Myocyte (in vitro differentiated cells): ENCODE measurements around the gene KLC3. TPM values are rescaled to one million over a fixed set of nuclear protein-coding genes. Genes with fewer than 3 reads are reported as not detected.
A peak's percentile ranks its signal among the peaks of the same experiment; 100 is the strongest.
"Not testable (repeated sequence)": the region's sequence is repeated elsewhere in the genome, so short reads cannot be mapped to it uniquely, and the experiment has no call there.

Experiments
- DNase-seq: peaks from one replicate; pipeline ENCODE4 v3.0.0-alpha.2; 2012; ENCODE audit warnings: low read depth
- polyA plus RNA-seq: library from polyadenylated mRNA; unstranded; fragments of >200 nt; gene quantifications from one replicate; pipeline ENCODE4 v1.2.1, GENCODE V29; 2012; ENCODE audit warnings: missing spikeins
- total RNA-seq: library from RNA; depleted of rRNA; stranded (reverse); fragments of >200 nt; gene quantifications from 2 replicates; pipeline ENCODE4 v1.2.3, GENCODE V29; 2014

KLC3 gene
- total RNA-seq: not detected in 2 replicates
- 0.09 TPM for polyA plus RNA-seq

DNA sequence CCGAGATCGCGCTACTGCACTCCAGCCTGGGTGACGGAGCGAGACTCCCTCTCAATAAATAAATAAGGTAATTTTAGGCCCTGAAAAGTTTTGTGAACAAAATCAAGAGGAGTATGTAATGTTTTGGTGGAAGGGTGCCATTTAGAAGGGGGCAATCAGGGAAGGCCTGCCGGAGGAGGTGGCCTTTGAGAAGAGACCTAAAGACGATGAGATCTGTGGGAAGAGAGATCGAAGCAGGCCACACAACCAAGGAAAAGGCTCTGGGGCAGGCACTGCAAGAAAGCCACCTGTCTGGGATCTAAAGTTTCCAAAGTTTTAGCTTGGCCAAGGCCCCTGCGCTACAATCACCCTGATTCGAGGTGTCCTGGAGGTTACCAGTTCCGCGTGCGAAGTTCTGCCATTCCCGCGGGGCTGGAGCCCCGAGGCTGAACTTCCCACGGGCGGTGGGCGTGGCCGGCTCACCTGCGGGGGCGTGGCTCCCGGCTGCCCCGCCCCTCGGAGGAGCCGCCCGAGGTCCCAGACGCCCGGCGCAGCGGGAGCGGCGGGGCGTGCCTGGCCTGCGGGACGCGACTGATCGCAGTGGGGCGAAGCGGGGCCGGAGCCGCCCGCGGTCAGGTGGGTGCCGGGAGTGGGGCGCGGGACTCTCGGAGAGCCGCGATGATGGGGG is at the start of gene KLC3:
TSS of gene KLC3 (plus strand) at position 519 of the 667 bp plus-strand sequence. CDS start 4,792 bp downstream, outside the sequence.
- no peak for DNase-seq

- no peak for DNase-seq
Measured at GRCh38 chr19:45291834-45292233, 48.7 kb upstream of the KLC3 start.

DNA sequence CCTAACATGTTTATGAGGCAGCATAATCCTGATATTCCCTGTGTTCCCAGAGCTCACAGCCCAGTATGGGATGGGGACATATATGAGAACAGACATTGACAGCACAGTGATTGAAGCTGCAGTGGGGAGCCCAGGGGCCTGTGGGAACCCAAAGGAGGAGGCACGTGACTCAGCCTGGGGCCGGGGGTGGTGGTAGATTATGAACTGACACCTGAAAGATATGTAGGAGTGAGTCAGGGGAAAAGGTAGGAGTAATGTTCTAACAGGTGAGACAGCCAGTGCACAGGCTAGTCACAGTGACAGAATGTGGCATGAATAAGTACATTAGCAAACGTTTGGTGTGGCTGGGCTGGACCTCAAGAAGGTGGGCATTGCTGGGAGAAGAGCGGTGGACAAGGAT is 46.9 kb upstream of the KLC3 start:
- DNase-seq: no peak

DNA sequence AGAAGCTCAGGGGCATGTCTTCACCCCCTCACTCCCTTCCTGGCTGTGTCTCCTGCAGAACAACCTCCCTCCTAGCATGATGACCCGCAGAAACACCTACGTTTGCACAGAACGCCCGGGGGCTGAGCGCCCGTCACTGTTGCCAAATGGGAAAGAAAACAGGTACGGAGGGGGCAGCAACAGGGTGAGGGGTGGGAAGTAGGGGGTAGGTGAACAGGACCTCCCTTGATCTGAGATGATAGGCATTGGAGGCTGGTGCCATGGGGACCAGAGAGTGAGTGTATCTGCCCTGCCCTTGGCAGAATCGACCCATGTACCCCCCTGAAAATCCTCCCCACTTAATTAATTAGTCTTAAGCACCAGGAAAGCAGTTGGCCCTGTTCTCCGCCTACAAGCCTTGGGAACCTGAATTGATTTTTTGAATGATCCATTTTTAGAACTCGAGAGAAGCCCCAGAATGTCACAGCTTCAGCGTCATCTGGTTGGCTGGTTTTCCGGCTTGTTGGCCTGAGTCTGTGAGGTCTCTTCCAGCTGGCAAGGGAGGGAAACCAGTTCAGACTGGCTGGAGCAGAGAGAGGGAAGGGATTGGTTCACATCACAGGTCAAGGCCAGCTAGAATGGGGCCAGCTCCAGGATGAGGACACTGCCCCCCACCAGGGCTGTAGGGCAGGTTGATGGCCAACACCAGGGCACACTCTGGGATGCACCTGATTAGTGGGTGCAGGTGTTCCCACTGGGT is 46.1 kb upstream of the KLC3 start:
- peak; percentile 36 for DNase-seq

GRCh38 chr19:45295873-45296272 is 44.7 kb upstream of the KLC3 start:
- no peak for DNase-seq

DNA sequence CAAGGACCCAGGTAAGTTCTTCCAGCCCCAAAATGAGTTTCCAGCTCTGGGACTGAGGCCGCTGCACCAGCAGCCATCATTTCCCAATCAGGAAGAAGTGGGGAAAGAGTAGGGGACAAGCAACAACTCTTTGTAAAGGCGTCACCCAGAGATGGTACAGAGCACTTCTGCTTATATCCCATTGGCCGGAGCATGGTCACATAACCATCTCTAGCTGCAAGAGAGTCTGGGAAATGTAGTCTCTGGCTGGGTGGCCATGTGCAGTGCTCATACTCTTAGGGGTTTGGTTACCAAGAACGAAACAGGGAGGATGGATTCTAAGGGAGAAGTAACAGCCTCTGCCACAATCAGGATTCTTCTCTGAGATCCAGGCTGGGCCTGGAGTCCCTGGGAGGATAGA is 44.2 kb upstream of the KLC3 start:
- DNase-seq: no peak

- no peak for DNase-seq
Measured at GRCh38 chr19:45297674-45298073, 42.9 kb upstream of the KLC3 start.

GRCh38 chr19:45298264-45298663 is 42.3 kb upstream of the KLC3 start:
- no peak for DNase-seq

GRCh38 chr19:45299719-45300118 is 40.8 kb upstream of the KLC3 start:
- DNase-seq: no peak

GRCh38 chr19:45302416-45302815 is 38.1 kb upstream of the KLC3 start:
- no peak for DNase-seq

DNA sequence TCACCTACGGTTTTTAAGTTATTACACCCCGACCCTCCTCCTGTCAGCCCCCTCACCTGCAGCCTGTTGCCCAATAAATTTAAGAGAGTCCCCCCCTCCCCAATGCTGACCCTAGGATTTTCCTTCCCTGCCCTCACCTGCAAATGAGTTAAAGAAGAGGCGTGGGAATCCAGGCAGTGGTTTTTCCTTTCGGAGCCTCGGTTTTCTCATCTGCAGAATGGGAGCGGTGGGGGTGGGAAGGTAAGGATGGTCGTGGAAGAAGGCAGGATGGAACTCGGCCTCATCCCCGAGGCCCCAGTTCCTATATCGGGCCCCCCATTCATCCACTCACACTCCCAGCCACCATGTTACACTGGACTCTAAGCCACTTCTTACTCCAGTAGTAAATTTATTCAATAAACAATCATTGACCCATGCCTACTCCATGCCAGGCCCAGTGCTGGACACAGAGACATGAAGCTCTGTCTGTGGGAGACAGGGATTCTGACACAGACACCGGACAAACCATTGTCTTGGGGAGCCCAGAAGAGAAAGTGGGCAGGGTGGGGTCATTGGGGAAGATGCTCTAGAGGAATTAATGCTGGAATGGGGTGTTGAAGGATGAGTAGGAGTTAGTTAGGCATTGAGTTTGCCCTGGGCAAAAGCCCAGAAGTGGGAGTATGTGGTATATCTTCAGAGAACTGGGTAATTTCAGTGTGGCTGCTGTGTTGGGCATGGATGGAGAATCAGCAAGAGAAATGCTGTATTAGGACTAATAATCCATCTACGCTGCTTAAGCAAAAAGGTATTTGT is 37.1 kb upstream of the KLC3 start:
- no peak for DNase-seq

GRCh38 chr19:45304141-45304926 is 36.2 kb upstream of the KLC3 start:
- DNase-seq: no peak

GRCh38 chr19:45305007-45305406 is 35.5 kb upstream of the KLC3 start:
- peak; percentile 75 for DNase-seq

GRCh38 chr19:45305421-45305820 is 35.1 kb upstream of the KLC3 start:
- DNase-seq: peak; percentile 44

DNA sequence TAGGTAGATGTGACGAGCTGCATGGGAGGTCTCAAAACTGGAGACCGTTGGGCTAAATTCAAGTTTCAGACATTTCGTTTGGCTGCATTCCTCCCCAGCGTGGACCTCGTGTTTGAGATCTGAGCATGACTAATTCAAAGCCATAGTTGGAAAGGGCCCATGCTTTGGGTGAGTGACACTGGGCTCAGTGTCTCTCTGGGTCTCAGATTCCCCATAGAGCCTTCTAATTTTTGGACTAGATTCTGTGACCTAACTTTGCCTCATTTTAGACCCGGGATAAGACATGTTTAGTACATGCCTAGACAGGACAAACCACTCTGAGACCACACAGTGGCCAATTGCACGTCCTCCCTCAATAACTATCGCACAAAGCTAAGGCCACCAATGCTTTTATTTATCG is 34.5 kb upstream of the KLC3 start:
- peak; percentile 38 for DNase-seq

- peak; percentile 85 for DNase-seq
Measured at GRCh38 chr19:45306518-45307027, 34.0 kb upstream of the KLC3 start.

GRCh38 chr19:45307361-45307760 is 33.2 kb upstream of the KLC3 start:
- no peak for DNase-seq

GRCh38 chr19:45309322-45309721 is 31.2 kb upstream of the KLC3 start:
- not testable (repeated sequence) for DNase-seq

- DNase-seq: peak; percentile 39
Measured at GRCh38 chr19:45311621-45312020, 28.9 kb upstream of the KLC3 start.

GRCh38 chr19:45312285-45312684 is 28.3 kb upstream of the KLC3 start:
- DNase-seq: not testable (repeated sequence)

- DNase-seq: no peak
Measured at GRCh38 chr19:45314708-45315245, 25.8 kb upstream of the KLC3 start.
